OCI-LY1 (cell line): ENCODE measurements around the gene LSS.

Experiments
- CTCF ChIP-seq: fragments of 200-600 bp; sonication (generic), shearing (Covaris generic); IDR thresholded peaks from 2 replicates; pipeline ENCODE4 v1.5.1; 2017; ENCODE audit warnings: mild to moderate bottlenecking, antibody characterized with exemption, low read length, moderate library complexity, mixed read lengths
- EZH2 ChIP-seq: fragments of 200-600 bp; sonication (generic), shearing (Covaris generic); IDR thresholded peaks from 2 replicates; pipeline ENCODE4 v1.8.0; 2017; ENCODE audit warnings: borderline replicate concordance, mixed run types, mild to moderate bottlenecking, antibody characterized with exemption, low read length, moderate library complexity, mixed read lengths

- no peak for TF ChIP-seq CTCF
- no peak for TF ChIP-seq EZH2
These were observed 44.5 kb downstream of the LSS start, which contains the start of gene SPATC1L for GRCh38 chr21:46183910-46184624.
